NT2/D1 (cell line): Measurements from ENCODE around the gene GIPC1.

Experiments
- YY1 ChIP-seq: IDR thresholded peaks from 2 replicates; pipeline ENCODE4 v1.6.1; 2011; ENCODE audit not compliant: insufficient read length, insufficient read depth
- ZNF274 ChIP-seq: IDR thresholded peaks from 2 replicates; pipeline ENCODE4 v1.6.1; 2011; ENCODE audit warnings: mild to moderate bottlenecking, low read depth, low read length

GRCh38 chr19:14434543-14435319 is 61.2 kb downstream of the GIPC1 start:
- no peak for TF ChIP-seq YY1
- no peak for TF ChIP-seq ZNF274
